SK-N-SH (cell line): ENCODE results near the gene SNX27.

Source experiments
- FOXJ3 ChIP-seq: sonication (generic); formaldehyde crosslinking; IDR thresholded peaks from 2 replicates; pipeline ENCODE4 v1.5.1; 2020; ENCODE audit warnings: mild to moderate bottlenecking, missing genetic modification reagents
- GATA2 ChIP-seq: sonication (generic); formaldehyde crosslinking; IDR thresholded peaks from 2 replicates; pipeline ENCODE4 v1.5.0; 2020; ENCODE audit warnings: mild to moderate bottlenecking, missing genetic modification reagents
- IRF3 ChIP-seq: fragments of 150-350 bp; IDR thresholded peaks from 2 replicates; pipeline ENCODE4 v1.6.1; 2016; ENCODE audit warnings: mild to moderate bottlenecking, low read depth, low read length
- REST ChIP-seq: IDR thresholded peaks from 2 replicates; pipeline ENCODE4 v1.6.1; 2012; ENCODE audit warnings: mild to moderate bottlenecking, low read depth, low read length, moderate library complexity
- RFX5 ChIP-seq: IDR thresholded peaks from 2 replicates; pipeline ENCODE4 v1.6.1; 2012; ENCODE audit warnings: mild to moderate bottlenecking, improper control_type of control experiment, low read length
- SMC3 ChIP-seq: IDR thresholded peaks from 2 replicates; pipeline ENCODE4 v1.6.1; 2012; ENCODE audit warnings: low read depth, low read length, improper control_type of control experiment
- TF ChIP-seq, protein P1 (sequence below): fragments of 200-600 bp; sonication (generic); IDR thresholded peaks from 2 replicates; pipeline ENCODE4 v1.6.1; 2017; ENCODE audit warnings: antibody characterized with exemption, mild to moderate bottlenecking, moderate library complexity
- TF ChIP-seq, protein P2 (sequence below): IDR thresholded peaks from 2 replicates; pipeline ENCODE4 v1.4.0; 2012; ENCODE audit warnings: low read depth, borderline replicate concordance

GRCh38 chr1:151641229-151641628 lies 29.4 kb downstream of the SNX27 start:
- no peak for TF ChIP-seq REST
- TF ChIP-seq, protein P1, sequence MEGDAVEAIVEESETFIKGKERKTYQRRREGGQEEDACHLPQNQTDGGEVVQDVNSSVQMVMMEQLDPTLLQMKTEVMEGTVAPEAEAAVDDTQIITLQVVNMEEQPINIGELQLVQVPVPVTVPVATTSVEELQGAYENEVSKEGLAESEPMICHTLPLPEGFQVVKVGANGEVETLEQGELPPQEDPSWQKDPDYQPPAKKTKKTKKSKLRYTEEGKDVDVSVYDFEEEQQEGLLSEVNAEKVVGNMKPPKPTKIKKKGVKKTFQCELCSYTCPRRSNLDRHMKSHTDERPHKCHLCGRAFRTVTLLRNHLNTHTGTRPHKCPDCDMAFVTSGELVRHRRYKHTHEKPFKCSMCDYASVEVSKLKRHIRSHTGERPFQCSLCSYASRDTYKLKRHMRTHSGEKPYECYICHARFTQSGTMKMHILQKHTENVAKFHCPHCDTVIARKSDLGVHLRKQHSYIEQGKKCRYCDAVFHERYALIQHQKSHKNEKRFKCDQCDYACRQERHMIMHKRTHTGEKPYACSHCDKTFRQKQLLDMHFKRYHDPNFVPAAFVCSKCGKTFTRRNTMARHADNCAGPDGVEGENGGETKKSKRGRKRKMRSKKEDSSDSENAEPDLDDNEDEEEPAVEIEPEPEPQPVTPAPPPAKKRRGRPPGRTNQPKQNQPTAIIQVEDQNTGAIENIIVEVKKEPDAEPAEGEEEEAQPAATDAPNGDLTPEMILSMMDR, result no peak
- no peak for TF ChIP-seq RFX5
- no peak for TF ChIP-seq IRF3
- no peak for TF ChIP-seq FOXJ3 (CRISPR knock-in tag)
- TF ChIP-seq, protein P2, sequence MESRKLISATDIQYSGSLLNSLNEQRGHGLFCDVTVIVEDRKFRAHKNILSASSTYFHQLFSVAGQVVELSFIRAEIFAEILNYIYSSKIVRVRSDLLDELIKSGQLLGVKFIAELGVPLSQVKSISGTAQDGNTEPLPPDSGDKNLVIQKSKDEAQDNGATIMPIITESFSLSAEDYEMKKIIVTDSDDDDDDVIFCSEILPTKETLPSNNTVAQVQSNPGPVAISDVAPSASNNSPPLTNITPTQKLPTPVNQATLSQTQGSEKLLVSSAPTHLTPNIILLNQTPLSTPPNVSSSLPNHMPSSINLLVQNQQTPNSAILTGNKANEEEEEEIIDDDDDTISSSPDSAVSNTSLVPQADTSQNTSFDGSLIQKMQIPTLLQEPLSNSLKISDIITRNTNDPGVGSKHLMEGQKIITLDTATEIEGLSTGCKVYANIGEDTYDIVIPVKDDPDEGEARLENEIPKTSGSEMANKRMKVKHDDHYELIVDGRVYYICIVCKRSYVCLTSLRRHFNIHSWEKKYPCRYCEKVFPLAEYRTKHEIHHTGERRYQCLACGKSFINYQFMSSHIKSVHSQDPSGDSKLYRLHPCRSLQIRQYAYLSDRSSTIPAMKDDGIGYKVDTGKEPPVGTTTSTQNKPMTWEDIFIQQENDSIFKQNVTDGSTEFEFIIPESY, result no peak
- no peak for TF ChIP-seq GATA2 (CRISPR knock-in tag)
- TF ChIP-seq SMC3, result no peak
